Left ventricle myocardium superior (tissue), 1 donor: ENCODE data around the gene HEY2. TPM values are rescaled to one million over a fixed set of nuclear protein-coding genes. Genes with fewer than 3 reads are reported as not detected.
"Not testable (repeated sequence)": the region's sequence is repeated elsewhere in the genome, so short reads cannot be mapped to it uniquely, and the experiment has no call there.

ENCODE experiments used
- ATAC-seq: fragments of 200-7000 bp; cut with Tn5 transposase; one replicate; pipeline ENCODE4 v1.9.1; 2020; ENCODE audit warnings: mild to moderate bottlenecking, moderate library complexity
- DNase-seq: peaks from one replicate; pipeline ENCODE4 v3.0.0-alpha.2; 2020
- intact Hi-C: fragments of 100-400 bp; cut with micrococcal nuclease; formaldehyde crosslinking; loops from one replicate; pipeline ENCODE4 v1.11.0; 2022
- long read RNA-seq: library from polyadenylated mRNA; unstranded; transcript quantifications from one replicate; pipeline ENCODE4 v2.0.0, GENCODE V29; 2021
- total RNA-seq: library from RNA; stranded (reverse); fragmentation: NEBNext Ultra II Directional; extraction: Animal tissue kit (Norgen Biotek cat#: 25700); gene quantifications from one replicate; pipeline ENCODE4 v1.2.1, GENCODE V29; 2021
- donor health status: DM: no; HTN: yes; CAD: no; lungs with severe emphysema.

HEY2 gene
- 66.8 TPM for total RNA-seq
- long read RNA-seq, transcript HEY2-201 (5 exons, 2,678 nt): major isoform, 40 of 111 reads
- long read RNA-seq, partial matches to known transcripts: 66 of 111 reads
- long read RNA-seq, other reads (novel, unspliced or antisense): 5 of 111 reads

GRCh38 chr6:125749173-125749864 is at the start of gene HEY2:
TSS of gene HEY2 (plus strand) at chr6:125749632. CDS start at chr6:125749777, 145 bp downstream.
- DNase-seq (peak; percentile 98), ATAC-seq (peak; percentile 90)
- intact Hi-C loops: no loop called here

DNA sequence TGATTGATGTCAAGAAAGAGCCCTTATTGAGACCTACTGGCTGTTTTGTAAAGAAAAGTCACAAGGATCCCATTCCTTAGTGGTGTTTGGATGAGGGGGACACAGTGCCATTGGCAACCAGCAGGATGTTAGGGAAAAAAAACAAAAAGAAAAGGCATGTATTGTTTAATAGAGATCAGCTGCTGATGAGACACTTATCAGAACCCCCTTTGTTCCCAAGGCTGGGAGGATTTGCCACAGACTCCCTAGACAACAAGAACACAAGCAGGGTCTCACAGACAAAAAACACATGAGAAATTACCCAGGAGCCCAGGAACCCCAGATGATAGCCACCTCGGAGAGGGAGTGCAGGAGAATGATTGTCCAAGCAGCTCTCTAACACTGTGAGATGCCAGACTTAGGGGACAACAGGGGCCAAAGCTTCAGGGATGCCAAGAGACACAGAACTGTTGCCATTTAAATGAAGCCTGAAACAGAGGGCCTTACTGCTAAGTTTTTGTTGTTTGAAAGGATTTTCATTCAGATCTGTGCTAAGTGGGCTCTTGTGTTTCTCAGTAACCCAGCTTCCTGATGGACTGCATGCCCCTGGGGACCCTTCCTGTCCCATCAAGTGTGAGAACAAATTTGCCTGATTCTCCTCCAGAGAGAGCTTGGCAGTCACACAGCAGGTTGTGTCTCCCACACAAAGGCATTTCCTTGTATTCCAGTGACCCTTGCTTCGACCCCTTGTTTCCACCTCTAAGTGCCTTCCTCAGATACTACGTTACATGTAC is 48.7 kb upstream of the HEY2 start:
- ATAC-seq: no peak
- no peak for DNase-seq
- intact Hi-C loops: no loop called here

- ATAC-seq (no peak), DNase-seq (no peak)
- intact Hi-C loops: no loop called here
Observed at GRCh38 chr6:125701354-125701668, 48.1 kb upstream of the HEY2 start.

DNA sequence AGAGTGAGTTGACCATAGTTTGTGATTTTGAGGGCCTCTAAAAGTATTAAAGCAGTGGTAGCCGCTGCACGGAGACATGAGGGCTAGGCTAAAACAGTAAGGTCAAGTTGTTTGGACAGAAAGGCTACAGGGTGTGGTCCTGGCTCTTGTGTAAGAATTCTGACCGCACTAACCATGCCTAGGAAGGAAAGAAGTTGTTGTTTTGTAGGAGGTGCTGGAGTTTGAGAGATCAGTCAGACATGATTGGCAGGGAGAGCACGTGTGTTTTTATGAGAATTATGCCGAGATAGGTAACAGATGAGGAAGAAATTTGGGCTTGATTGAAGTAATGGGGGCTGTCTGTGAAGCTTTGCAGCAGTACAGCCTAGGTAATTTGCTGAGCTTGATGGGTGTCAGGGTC is 45.5 kb upstream of the HEY2 start:
- not testable (repeated sequence) for ATAC-seq

DNA sequence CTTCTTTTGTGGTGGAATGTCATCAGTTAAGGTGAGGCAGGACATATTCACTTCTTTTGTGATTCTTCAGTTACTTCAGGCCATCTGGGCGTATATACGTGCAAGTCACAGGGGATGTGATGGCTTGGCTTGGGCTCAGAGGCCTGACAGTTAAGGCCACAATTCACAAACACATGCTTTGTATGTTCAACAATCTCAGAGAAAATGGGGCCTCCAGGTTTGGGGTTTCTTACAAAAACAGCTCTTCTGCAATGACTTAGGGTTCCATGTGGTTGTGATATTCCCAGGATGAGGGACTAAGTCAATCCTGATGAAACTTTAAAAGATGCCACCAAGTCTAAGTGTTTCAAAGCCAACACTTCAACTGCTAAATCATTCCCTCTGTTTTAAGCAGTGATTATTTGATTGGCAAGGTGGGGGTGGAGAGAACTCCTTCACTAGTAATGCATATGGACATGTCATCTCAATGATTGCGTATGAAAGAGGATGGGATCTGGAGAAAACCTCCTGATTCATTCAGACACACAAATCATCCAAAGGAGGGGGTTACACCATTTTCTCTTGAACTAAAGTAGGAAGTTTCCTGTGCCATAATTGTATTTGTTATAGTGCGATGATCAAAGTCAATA is 41.7 kb upstream of the HEY2 start:
- DNase-seq: no peak
- intact Hi-C loops: no loop called here
- no peak for ATAC-seq

More for the DNA sequence above, 45.5 kb upstream of the HEY2 start:
- intact Hi-C loops, DNase-seq: not testable (repeated sequence)

GRCh38 chr6:125711013-125711675 is 38.3 kb upstream of the HEY2 start:
- ATAC-seq (no peak), DNase-seq (no peak)
- intact Hi-C loops: no loop called here

- intact Hi-C loops: no loop called here
- DNase-seq: no peak
- ATAC-seq: no peak
Observed at GRCh38 chr6:125714441-125715090, 34.9 kb upstream of the HEY2 start.

DNA sequence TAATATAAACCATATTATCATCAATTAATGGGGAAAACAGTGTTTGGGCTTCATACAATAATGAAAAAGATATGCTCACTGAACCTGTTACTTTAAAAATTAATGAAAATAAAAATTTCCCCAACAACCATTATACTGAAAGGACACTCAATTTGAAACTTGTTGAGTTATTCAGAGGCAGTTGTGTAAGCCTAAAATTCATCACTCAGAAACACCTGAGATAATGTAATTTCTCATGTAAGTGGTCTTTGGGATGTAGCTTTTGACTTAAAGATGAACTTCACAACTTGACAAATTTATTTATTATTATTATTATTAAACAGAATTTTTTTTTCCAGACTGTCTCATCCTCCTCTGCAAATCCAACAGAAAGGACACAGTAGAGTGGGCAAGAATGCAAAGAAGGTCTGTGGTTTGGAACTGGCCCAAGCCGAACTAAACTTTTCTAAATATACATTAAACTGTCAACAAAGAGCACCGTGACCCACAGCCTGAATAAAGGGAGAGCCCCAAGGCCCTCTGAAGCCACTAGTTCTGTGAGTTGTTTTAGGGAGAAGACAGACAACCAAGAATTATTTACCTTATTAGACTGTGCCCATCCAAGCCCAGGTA is 32.2 kb upstream of the HEY2 start:
- ATAC-seq (no peak), DNase-seq (no peak)
- intact Hi-C loops: no loop called here

DNA sequence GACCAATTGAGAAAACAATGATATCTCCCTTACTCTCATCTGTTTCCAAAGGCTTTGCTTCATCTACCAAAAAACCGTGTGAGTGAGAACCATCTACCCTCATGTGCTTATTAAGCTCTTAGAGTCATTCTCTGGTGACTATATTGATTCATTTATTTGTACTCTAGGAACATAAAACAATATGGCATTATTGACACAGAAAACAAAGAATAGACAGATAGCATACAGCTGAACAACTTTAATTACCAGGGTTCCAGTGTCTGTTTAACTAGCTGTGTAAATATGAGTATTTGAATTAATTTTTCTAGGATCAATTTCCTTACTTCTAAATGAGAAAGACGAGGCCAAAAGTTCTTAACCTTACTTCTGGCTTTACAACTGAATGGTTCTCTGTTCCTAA is 31.3 kb upstream of the HEY2 start:
- intact Hi-C loops: no loop called here
- ATAC-seq: no peak
- DNase-seq: no peak

GRCh38 chr6:125722886-125723285 is 26.5 kb upstream of the HEY2 start:
- intact Hi-C loops: no loop called here

DNA sequence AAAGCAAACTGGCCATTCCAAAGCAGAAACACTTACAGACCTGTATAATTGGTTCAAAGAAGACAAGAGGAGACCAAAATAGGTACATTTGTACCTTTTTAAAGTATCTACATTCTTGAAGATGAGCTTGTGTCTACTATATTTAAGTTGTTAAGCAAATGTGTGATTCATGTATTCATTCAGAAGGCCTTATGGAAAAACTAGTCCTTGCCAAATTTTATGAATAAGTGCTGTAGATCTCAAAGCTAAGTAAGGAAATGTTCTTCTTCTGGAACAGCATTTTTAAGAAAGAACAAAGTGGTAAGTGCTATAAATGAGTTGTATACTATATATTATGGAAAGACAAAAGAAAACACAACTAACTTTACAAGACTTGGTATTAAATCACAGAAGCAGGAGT is 22.2 kb upstream of the HEY2 start:
- DNase-seq: no peak
- intact Hi-C loops: no loop called here

More at GRCh38 chr6:125722886-125723285, 26.5 kb upstream of the HEY2 start:
- ATAC-seq (no peak), DNase-seq (no peak)

DNA sequence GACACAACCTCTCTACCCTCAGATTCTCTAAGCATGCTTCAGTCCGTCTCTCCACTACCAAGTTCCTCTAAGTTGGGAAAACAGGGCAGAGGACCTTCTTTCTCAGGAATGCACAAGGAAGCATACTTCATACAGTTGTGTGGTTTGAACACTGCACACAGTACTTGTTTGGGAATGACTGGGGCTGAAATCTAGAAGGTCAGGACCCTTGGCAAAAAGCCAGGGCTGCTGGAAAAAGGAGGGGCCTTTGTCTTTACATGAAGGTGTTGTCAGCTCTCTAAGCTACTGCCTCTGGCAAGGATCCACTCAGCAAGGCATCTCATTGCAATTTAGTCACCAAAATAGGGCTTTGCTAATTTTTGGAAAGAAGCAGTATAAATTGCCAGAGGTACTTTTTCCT is 20.7 kb upstream of the HEY2 start:
- no peak for ATAC-seq

More for the DNA sequence above, 22.2 kb upstream of the HEY2 start:
- no peak for ATAC-seq

GRCh38 chr6:125729983-125730382 is 19.4 kb upstream of the HEY2 start:
- DNase-seq: no peak
- intact Hi-C loops: no loop called here
- ATAC-seq: no peak

More for the DNA sequence above, 20.7 kb upstream of the HEY2 start:
- intact Hi-C loops: no loop called here
- DNase-seq: no peak

- intact Hi-C loops: no loop called here
- no peak for ATAC-seq
- no peak for DNase-seq
Observed at GRCh38 chr6:125732398-125732797, 17.0 kb upstream of the HEY2 start.

DNA sequence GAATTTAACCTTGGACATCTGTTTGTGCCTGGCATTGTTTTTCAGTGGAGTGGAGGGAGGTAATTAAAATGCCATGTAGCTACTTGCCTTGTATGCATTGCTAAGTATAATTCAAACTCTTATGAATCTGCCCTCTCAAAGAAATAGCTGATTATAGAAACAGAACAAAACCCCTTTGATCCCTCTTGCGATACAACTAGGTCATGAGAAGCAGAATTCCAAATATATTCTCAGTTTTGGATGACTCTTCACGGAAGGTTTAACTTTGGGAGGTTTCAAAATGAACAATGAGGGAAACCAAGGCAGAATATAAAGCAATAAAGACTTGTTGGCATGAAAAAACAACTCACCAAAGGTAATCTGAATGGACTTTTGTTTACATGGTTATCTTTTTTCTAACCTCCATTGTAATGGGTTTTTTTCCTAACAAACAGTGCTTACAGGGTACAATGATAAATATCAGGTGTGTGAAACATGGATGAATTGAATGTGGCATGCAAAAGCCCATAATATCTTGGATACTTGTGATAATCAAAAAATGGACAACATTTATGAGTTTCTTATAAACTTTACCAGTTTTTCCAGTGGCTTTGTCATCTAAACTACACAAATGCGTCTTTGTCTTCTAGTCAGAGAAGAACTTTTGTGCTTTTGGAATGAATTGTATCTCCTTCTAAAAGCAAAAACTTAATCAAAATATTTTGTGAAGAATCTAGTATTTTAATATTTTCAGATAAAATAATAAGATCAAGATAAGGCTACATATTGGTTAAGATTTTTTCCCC is 15.7 kb upstream of the HEY2 start:
- intact Hi-C loops: no loop called here
- no peak for DNase-seq
- no peak for ATAC-seq

DNA sequence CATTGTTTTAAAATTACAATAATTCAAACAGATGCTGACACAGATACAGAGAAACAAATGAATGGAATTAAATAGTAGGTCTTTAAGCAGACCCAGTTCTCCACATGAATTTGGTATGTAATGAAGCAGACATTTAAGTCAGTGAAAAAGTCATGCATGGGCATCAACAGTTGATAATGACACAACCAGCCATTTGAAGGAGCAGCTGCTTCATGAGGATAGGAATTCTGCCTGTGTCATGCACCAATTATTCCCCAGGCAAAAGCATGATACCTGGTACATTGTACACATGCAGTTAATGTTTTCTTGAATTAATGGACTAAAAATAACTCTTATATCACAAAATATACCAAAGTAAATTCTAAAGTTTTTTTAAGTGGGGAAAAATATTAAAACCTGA is 11.2 kb upstream of the HEY2 start:
- ATAC-seq: no peak
- intact Hi-C loops: no loop called here
- DNase-seq: no peak

DNA sequence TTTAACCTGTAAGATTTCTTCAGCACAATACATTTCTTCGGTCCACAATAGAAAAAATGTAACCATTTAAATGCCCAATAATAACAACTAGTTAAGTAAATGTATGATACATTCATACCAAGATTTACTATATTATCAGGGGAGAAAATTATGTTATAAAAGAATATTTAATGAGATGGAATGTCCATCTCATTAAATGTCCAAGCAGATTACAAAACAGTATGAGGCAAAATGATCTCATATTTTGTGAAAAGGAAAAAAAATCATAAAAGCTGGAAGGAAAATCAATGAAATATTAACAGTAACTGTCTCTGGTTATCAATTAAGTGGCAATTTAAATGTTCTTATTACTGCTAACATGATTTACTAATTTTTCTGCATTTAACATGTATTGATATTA is 10.1 kb upstream of the HEY2 start:
- no peak for ATAC-seq
- no peak for DNase-seq
- intact Hi-C loops: no loop called here

DNA sequence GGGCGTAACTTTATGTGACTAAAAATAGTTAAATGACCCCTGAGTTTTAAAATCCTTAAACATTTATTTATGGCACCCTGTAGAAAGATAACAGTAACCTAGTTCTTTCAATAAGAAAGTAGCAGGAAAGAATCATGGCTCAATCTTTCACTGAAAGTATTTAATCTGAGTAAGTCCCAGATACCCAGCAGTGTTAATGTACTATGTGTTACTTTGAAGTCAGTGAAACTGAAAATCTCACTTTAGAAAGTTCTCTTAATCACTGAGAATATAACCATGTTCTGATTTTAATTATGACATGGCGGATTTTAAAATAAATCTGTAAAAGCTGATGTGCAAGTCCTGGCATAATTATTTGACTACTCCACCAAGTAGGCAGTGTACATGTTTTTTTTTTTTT is 8.1 kb upstream of the HEY2 start:
- ATAC-seq (no peak), DNase-seq (no peak)
- intact Hi-C loops: no loop called here
